ENCODE measurements around the gene GSTM2. TPM values are rescaled to one million over a fixed set of nuclear protein-coding genes. Genes with fewer than 3 reads are reported as not detected.

The GSTM2 gene
- total and polyA plus RNA-seq, 4 donors: 7.7 to 106 (median 39.6) TPM

GRCh38 chr1:109619576-109620400 is 48.1 kb upstream of the GSTM2 start, which contains the start of the genes AMPD2 and GNAT2:
AMPD2 (plus strand) TSS chr1:109619837; CDS start chr1:109621176, 1,339 bp downstream.
GNAT2 (minus strand) TSS chr1:109619616; CDS start chr1:109612870, 6,746 bp downstream.
- ATAC-seq (ENCODE audit: insufficient read depth, low FRiP score) (peak; percentile 53), DNase-seq (peak; percentile 79 to 83 (median 80))
- Histone ChIP-seq H3K9me3 (ENCODE audit: control insufficient read depth in 4 of 4, insufficient read depth in 3 of 4, low read length in 3 of 4) (no peaks in the 10 kb centered on the region), H3K4me1 (ENCODE audit: control insufficient read depth in 5 of 5, insufficient read depth in 5 of 5, low read length in 5 of 5) (peaks cover 0 to 50% (median 23%) of the 10 kb centered on the region in 5 donors), H3K36me3 (ENCODE audit: control insufficient read depth in 4 of 4, insufficient read depth in 4 of 4, low read length in 4 of 4) (no peaks in the 10 kb centered on the region), H3K27me3 (ENCODE audit: control insufficient read depth in 3 of 3, insufficient read depth in 3 of 3, low read length in 2 of 3) (no peaks in the 10 kb centered on the region), H3K4me3 (peak within 1 kb of the TSS; percentile 51), H3K27ac (ENCODE audit: low read depth in 1 of 2, low read length in 1 of 2) (peak within 1 kb of the TSS; percentile 70 to 88), H3K9ac (ENCODE audit: insufficient read depth in 1 of 2, low read length in 2 of 2) (peak within 1 kb of the TSS; percentile 68 to 88)
- no peak for TF ChIP-seq CTCF (IDR thresholded peaks at IDR 0.05; ENCODE audit: control extremely low read depth, extremely low read depth)
- 0 to 2% methylated on average over 47 of the region's 47 CpGs for WGBS, 2 donors

DNA sequence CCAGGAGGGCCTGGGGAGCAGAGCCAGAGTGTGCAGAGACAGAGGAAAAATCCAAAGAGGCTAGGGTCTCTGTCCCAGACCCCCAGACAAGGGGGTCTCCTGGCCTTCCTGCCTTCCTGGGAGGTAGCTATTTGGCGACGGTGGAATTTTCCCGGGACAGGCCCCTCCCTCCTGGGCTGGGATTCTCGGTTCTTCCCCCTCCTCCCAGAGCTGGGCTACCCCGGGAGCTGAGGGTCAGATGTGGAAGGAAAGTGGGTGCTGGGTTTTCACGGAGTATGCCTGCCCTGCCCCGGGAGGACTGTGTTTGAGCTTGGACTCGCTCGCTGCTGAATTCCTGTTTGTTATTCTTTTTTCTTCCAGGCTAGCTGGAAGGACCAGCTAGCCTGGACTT is 47.5 kb upstream of the GSTM2 start:
- H3K9me3 ChIP-seq (ENCODE audit: control insufficient read depth in 4 of 4, insufficient read depth in 3 of 4, low read length in 3 of 4): no peaks in the 10 kb centered on the region
- ATAC-seq (ENCODE audit: insufficient read depth, low FRiP score): peak; percentile 9
- no peaks in the 10 kb centered on the region for H3K36me3 ChIP-seq (ENCODE audit: control insufficient read depth in 4 of 4, insufficient read depth in 4 of 4, low read length in 4 of 4)
- peak overlapping the region; percentile 67 to 88 for H3K27ac ChIP-seq (ENCODE audit: low read depth in 1 of 2, low read length in 1 of 2)
- H3K4me1 ChIP-seq (ENCODE audit: control insufficient read depth in 5 of 5, insufficient read depth in 5 of 5, low read length in 5 of 5): peaks cover 0 to 56% (median 23%) of the 10 kb centered on the region in 5 donors
- DNase-seq: peak; percentile 68 to 80 (median 70)
- no peaks in the 10 kb centered on the region for H3K27me3 ChIP-seq (ENCODE audit: control insufficient read depth in 3 of 3, insufficient read depth in 3 of 3, low read length in 2 of 3)
- TF ChIP-seq CTCF (IDR thresholded peaks at IDR 0.05; ENCODE audit: control extremely low read depth, extremely low read depth): no peak
- H3K4me3 ChIP-seq: peak overlapping the region; percentile 51
- H3K9ac ChIP-seq (ENCODE audit: insufficient read depth in 1 of 2, low read length in 2 of 2): peak overlapping the region; percentile 68 to 88
- 0% methylated on average over 9 of the region's 9 CpGs for WGBS, 2 donors

GRCh38 chr1:109620841-109621286 is 47.0 kb upstream of the GSTM2 start:
- peaks cover 0 to 61% (median 23%) of the 10 kb centered on the region in 5 donors for H3K4me1 ChIP-seq (ENCODE audit: control insufficient read depth in 5 of 5, insufficient read depth in 5 of 5, low read length in 5 of 5)
- no peaks in the 10 kb centered on the region for H3K27me3 ChIP-seq (ENCODE audit: control insufficient read depth in 3 of 3, insufficient read depth in 3 of 3, low read length in 2 of 3)
- peak overlapping the region; percentile 51 for H3K4me3 ChIP-seq
- WGBS, 2 donors: 1% methylated on average over 18 of the region's 18 CpGs
- peaks cover 0 to 2% (median 0%) of the 10 kb centered on the region in 4 donors for H3K36me3 ChIP-seq (ENCODE audit: control insufficient read depth in 4 of 4, insufficient read depth in 4 of 4, low read length in 4 of 4)
- DNase-seq (peak; percentile 96 to 97 (median 97)), ATAC-seq (ENCODE audit: insufficient read depth, low FRiP score) (peak; percentile 79)
- peak overlapping the region; percentile 67 to 88 for H3K27ac ChIP-seq (ENCODE audit: low read depth in 1 of 2, low read length in 1 of 2)
- peak overlapping the region in 1 of 2 donors; percentile 88 for H3K9ac ChIP-seq (ENCODE audit: insufficient read depth in 1 of 2, low read length in 2 of 2)
- no peak for TF ChIP-seq CTCF (IDR thresholded peaks at IDR 0.05; ENCODE audit: control extremely low read depth, extremely low read depth)
- H3K9me3 ChIP-seq (ENCODE audit: control insufficient read depth in 4 of 4, insufficient read depth in 3 of 4, low read length in 3 of 4): no peaks in the 10 kb centered on the region
